Neural cell (in vitro differentiated cells): ENCODE data around the gene TFCP2.

Experiments used
- CTCF ChIP-seq: fragments of 450-650 bp; IDR thresholded peaks from 2 replicates; pipeline ENCODE4 v1.5.1; 2014; ENCODE audit warnings: antibody characterized with exemption, mild to moderate bottlenecking, moderate library complexity; ENCODE audit not compliant: poor library complexity, severe bottlenecking
- EP300 ChIP-seq: fragments of 450-650 bp; conservative IDR thresholded peaks from 2 replicates; pipeline ENCODE4 v1.6.1; 2014; ENCODE audit warnings: antibody characterized with exemption, mild to moderate bottlenecking, moderate library complexity; ENCODE audit not compliant: poor library complexity, severe bottlenecking
- EZH2 ChIP-seq: fragments of 200-600, 300-800 bp; shearing (Covaris generic), sonication (generic); IDR thresholded peaks from 2 replicates; pipeline ENCODE4 v1.6.1; 2014; ENCODE audit warnings: antibody characterized with exemption, low read length, borderline replicate concordance, mild to moderate bottlenecking; ENCODE audit not compliant: insufficient read depth, poor library complexity, severe bottlenecking
- POLR2AphosphoS5 ChIP-seq: IDR thresholded peaks from 2 replicates; pipeline ENCODE4 v1.6.1; 2012
- RAD21 ChIP-seq: fragments of 450-650 bp; conservative IDR thresholded peaks from 2 replicates; pipeline ENCODE4 v1.6.1; 2014; ENCODE audit warnings: antibody characterized with exemption, mild to moderate bottlenecking, moderate library complexity
- SMC3 ChIP-seq: fragments of 450-650 bp; conservative IDR thresholded peaks from 2 replicates; pipeline ENCODE4 v1.6.1; 2014; ENCODE audit warnings: antibody characterized with exemption, mild to moderate bottlenecking, moderate library complexity; ENCODE audit not compliant: poor library complexity
- TAF1 ChIP-seq: IDR thresholded peaks from 2 replicates; pipeline ENCODE4 v1.6.1; 2012; ENCODE audit warnings: low read depth
- TF ChIP-seq, protein P1 (sequence below): IDR thresholded peaks from 2 replicates; pipeline ENCODE4 v1.6.1; 2012; ENCODE audit warnings: borderline replicate concordance

DNA sequence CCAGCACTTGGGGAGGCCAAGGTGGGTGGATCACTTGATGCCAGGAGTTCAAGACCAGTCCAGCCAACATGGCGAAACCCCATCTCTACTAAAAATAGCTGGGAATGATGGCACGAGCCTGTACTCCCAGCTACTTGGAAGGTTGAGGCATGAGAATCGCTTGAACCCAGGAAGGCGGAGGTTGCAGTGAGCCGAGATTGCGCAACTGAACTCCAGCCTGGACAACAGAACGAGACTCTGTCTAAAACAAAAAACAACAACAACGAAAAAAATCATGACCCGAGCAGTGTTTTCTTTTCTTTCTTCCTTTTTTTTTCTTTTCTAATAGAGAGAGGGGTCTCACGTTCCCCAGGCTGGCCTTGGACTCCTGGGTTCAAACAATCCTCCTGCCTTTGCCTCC is 86.0 kb downstream of the TFCP2 start:
- TF ChIP-seq CTCF (no peak), POLR2AphosphoS5 (no peak), TAF1 (no peak), EZH2 (no peak), EP300 (no peak), SMC3 (no peak), RAD21 (no peak)
- TF ChIP-seq, protein P1, sequence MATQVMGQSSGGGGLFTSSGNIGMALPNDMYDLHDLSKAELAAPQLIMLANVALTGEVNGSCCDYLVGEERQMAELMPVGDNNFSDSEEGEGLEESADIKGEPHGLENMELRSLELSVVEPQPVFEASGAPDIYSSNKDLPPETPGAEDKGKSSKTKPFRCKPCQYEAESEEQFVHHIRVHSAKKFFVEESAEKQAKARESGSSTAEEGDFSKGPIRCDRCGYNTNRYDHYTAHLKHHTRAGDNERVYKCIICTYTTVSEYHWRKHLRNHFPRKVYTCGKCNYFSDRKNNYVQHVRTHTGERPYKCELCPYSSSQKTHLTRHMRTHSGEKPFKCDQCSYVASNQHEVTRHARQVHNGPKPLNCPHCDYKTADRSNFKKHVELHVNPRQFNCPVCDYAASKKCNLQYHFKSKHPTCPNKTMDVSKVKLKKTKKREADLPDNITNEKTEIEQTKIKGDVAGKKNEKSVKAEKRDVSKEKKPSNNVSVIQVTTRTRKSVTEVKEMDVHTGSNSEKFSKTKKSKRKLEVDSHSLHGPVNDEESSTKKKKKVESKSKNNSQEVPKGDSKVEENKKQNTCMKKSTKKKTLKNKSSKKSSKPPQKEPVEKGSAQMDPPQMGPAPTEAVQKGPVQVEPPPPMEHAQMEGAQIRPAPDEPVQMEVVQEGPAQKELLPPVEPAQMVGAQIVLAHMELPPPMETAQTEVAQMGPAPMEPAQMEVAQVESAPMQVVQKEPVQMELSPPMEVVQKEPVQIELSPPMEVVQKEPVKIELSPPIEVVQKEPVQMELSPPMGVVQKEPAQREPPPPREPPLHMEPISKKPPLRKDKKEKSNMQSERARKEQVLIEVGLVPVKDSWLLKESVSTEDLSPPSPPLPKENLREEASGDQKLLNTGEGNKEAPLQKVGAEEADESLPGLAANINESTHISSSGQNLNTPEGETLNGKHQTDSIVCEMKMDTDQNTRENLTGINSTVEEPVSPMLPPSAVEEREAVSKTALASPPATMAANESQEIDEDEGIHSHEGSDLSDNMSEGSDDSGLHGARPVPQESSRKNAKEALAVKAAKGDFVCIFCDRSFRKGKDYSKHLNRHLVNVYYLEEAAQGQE: no peak
